Loucy (cell line): ENCODE measurements around the gene LRBA.

Experiments
- H2AFZ ChIP-seq: fragments of 200-600 bp; sonication (generic); 2 replicates; pipeline ENCODE4 v1.6.0; 2016; ENCODE audit warnings: antibody characterized with exemption, mild to moderate bottlenecking, low read length, moderate library complexity
- H3F3A ChIP-seq: fragments of 200-600 bp; 2 replicates; pipeline ENCODE4 v1.6.0; 2016; ENCODE audit warnings: antibody characterized with exemption, low read depth, mild to moderate bottlenecking
- H3K27me3 ChIP-seq: fragments of 200-600 bp; sonication (generic); 2 replicates; pipeline ENCODE4 v1.6.1; 2014; ENCODE audit warnings: low read length, mild to moderate bottlenecking; ENCODE audit not compliant: insufficient read depth, poor library complexity, severe bottlenecking
- H3K36me3 ChIP-seq: fragments of 200-600 bp; sonication (generic); 2 replicates; pipeline ENCODE4 v1.6.1; 2016; ENCODE audit warnings: low read length; ENCODE audit not compliant: insufficient read depth
- H3K4me1 ChIP-seq: fragments of 200-600 bp; sonication (generic); 2 replicates; pipeline ENCODE4 v1.5.1; 2014; ENCODE audit warnings: low read length, mild to moderate bottlenecking; ENCODE audit not compliant: insufficient read depth, poor library complexity, severe bottlenecking
- H3K4me2 ChIP-seq: fragments of 200-600 bp; sonication (generic); 2 replicates; pipeline ENCODE4 v1.6.0; 2014; ENCODE audit warnings: antibody characterized with exemption, low read length, low read depth, mild to moderate bottlenecking; ENCODE audit not compliant: poor library complexity, severe bottlenecking
- H3K4me3 ChIP-seq: fragments of 200-600 bp; sonication (generic); 2 replicates; pipeline ENCODE4 v1.5.1; 2014; ENCODE audit warnings: low read length, mild to moderate bottlenecking, mixed read lengths; ENCODE audit not compliant: poor library complexity, severe bottlenecking
- H3K79me2 ChIP-seq: fragments of 200-600 bp; sonication (generic); 2 replicates; pipeline ENCODE4 v1.6.1; 2014; ENCODE audit warnings: low read length; ENCODE audit not compliant: insufficient read depth
- H3K9ac ChIP-seq: fragments of 200-600 bp; sonication (generic); 2 replicates; pipeline ENCODE4 v1.6.0; 2014; ENCODE audit warnings: mild to moderate bottlenecking, low read depth, low read length, moderate library complexity; ENCODE audit not compliant: poor library complexity, severe bottlenecking
- H3K9me2 ChIP-seq: fragments of 200-600 bp; sonication (generic); replicated peaks from 2 replicates; pipeline ENCODE4 v1.6.1; 2016; ENCODE audit warnings: low read depth, low read length, mixed read lengths
- H3K9me3 ChIP-seq: fragments of 200-600 bp; sonication (generic); 2 replicates; pipeline ENCODE4 v1.6.1; 2014; ENCODE audit warnings: mild to moderate bottlenecking, antibody characterized with exemption, low read length, low read depth; ENCODE audit not compliant: insufficient read depth
- H4K20me1 ChIP-seq: fragments of 200-600 bp; sonication (generic); 2 replicates; pipeline ENCODE4 v1.6.0; 2014; ENCODE audit warnings: antibody characterized with exemption, low read length, mild to moderate bottlenecking; ENCODE audit not compliant: insufficient read depth, poor library complexity, severe bottlenecking
- EZH2phosphoT487 ChIP-seq: fragments of 200-600 bp; IDR thresholded peaks from 2 replicates; pipeline ENCODE4 v1.6.1; 2018; ENCODE audit warnings: antibody characterized with exemption, mild to moderate bottlenecking, moderate library complexity, borderline replicate concordance
- TF ChIP-seq, protein P1 (sequence below): fragments of 200-600 bp; sonication (generic); conservative IDR thresholded peaks from 2 replicates; pipeline ENCODE4 v1.5.1; 2014; ENCODE audit warnings: mild to moderate bottlenecking, antibody characterized with exemption, low read length

LRBA gene

DNA sequence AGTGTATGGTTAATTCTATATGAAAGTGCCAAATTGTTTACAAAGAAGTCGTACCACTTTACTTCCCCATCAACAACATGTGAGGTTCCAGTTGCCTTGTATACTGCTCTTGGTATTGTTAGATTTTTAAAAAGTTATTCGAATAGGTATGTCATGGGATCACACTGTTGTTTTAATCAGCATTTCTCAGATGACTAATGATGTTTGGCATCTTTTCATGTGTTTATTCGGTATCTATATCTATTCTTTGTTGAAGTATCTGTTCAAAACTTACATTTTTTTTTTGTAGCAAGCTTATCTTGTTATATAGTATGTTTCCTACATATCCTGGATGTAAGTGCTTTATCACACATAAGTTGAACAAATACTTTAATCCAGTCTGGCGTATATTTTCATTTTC is 532.5 kb downstream of the LRBA start:
- Histone ChIP-seq H3K9me3 (no peaks in the 10 kb centered on the region), H3K4me3 (no peak overlapping the region), H4K20me1 (no peaks in the 10 kb centered on the region), H3F3A (no peaks in the 10 kb centered on the region), H3K79me2 (no peaks in the 10 kb centered on the region), H3K9ac (no peak overlapping the region), H2AFZ (no peak overlapping the region), H3K9me2 (no peaks in the 10 kb centered on the region), H3K36me3 (peaks cover 10% of the 10 kb centered on the region; the same call in 1 of the 2 replicates), H3K27me3 (no peaks in the 10 kb centered on the region), H3K4me2 (no peak overlapping the region), H3K4me1 (no peaks in the 10 kb centered on the region)
- TF ChIP-seq EZH2phosphoT487, result no peak
- TF ChIP-seq, protein P1, sequence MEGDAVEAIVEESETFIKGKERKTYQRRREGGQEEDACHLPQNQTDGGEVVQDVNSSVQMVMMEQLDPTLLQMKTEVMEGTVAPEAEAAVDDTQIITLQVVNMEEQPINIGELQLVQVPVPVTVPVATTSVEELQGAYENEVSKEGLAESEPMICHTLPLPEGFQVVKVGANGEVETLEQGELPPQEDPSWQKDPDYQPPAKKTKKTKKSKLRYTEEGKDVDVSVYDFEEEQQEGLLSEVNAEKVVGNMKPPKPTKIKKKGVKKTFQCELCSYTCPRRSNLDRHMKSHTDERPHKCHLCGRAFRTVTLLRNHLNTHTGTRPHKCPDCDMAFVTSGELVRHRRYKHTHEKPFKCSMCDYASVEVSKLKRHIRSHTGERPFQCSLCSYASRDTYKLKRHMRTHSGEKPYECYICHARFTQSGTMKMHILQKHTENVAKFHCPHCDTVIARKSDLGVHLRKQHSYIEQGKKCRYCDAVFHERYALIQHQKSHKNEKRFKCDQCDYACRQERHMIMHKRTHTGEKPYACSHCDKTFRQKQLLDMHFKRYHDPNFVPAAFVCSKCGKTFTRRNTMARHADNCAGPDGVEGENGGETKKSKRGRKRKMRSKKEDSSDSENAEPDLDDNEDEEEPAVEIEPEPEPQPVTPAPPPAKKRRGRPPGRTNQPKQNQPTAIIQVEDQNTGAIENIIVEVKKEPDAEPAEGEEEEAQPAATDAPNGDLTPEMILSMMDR, result no peak

DNA sequence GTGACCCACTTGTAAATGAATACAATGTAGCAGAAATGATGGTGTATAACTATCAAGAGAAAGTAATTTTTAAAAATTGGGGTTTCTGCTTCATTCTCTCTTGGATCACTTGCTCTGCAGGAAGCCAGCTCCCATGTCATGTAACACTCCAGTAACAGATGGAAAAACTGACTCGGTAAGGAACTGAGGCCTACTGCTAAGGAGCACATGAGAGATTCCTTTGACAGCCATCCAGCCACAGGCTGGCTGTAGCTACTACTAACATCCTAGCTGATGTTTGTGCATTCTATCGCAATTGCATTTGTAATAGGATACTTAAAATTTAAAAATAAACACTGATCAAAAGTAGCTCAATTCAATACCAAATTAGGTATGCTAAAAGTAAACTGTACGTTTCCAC is 535.4 kb downstream of the LRBA start:
- peaks cover 4% of the 10 kb centered on the region; the same call in 1 of the 2 replicates for H3K36me3 ChIP-seq
- TF ChIP-seq, protein P1, result no peak
- no peak for TF ChIP-seq EZH2phosphoT487
- no peaks in the 10 kb centered on the region for H3K9me3 ChIP-seq

DNA sequence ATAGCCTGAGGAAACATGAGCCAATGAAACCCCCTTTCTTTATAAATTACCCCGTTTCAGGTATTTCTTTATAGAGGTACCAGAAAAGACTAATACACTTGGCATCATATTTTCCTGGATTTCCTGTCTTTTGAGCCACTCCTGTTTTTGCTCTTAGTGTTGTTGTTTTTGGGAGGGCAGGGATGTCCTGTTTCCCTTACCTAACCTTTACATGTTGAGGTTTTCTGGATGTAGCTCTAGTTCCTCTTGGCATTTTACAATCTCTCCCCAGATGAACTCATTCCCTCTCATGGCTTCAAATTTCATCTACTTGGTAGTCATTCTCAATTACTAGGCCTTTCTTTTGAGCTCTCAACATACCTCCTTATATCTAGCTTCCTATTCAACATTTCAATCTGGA is 537.2 kb downstream of the LRBA start:
- Histone ChIP-seq H4K20me1 (no peaks in the 10 kb centered on the region), H3K79me2 (no peaks in the 10 kb centered on the region), H3K4me1 (peaks cover 14% of the 10 kb centered on the region), H3K9me3 (no peaks in the 10 kb centered on the region), H2AFZ (no peak overlapping the region), H3K4me2 (no peak overlapping the region), H3K9ac (no peak overlapping the region), H3K9me2 (no peaks in the 10 kb centered on the region), H3K27me3 (no peaks in the 10 kb centered on the region), H3K4me3 (no peak overlapping the region), H3K36me3 (peaks cover 4% of the 10 kb centered on the region; the same call in 1 of the 2 replicates), H3F3A (no peaks in the 10 kb centered on the region)
- TF ChIP-seq, protein P1, result no peak
- no peak for TF ChIP-seq EZH2phosphoT487

More for the DNA sequence above, 535.4 kb downstream of the LRBA start:
- no peaks in the 10 kb centered on the region for H4K20me1 ChIP-seq
- no peaks in the 10 kb centered on the region for H3K27me3 ChIP-seq
- no peak overlapping the region for H3K4me3 ChIP-seq
- H3F3A ChIP-seq, result no peaks in the 10 kb centered on the region
- H3K9me2 ChIP-seq, result no peaks in the 10 kb centered on the region
- H2AFZ ChIP-seq, result no peak overlapping the region
- H3K4me1 ChIP-seq, result peaks cover 14% of the 10 kb centered on the region
- no peaks in the 10 kb centered on the region for H3K79me2 ChIP-seq
- no peak overlapping the region for H3K9ac ChIP-seq
- no peak overlapping the region for H3K4me2 ChIP-seq
